ENCODE data around the gene PDK3.

The PDK3 gene

DNA sequence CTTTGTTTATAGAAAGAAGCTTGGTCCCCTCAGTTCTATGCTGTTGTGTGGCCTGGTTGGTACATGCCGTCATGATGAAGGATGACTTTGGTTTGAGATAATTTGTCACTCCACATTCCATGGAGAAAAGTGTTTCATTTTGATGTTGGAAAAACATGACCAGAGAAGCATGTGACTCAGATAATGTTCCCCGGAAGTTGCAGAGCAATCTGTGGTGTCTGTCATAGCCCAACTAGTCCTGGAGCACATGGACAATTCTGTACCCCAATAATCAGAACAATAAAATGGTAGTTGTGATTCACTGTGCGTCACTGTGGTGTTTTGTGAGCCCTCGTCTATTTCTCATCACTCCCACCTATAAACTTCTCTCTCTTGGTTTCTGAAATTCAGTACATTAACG lies 85.1 kb downstream of the PDK3 start:
- no peak for DNase-seq (ENCODE audit: low read depth)
- no peak overlapping the region for H3K4me3 ChIP-seq (ENCODE audit: low read depth, low read length)
- in situ Hi-C loops (cut with HindIII; ENCODE audit: low sequenced_read_pairs) = no loop called here
- TF ChIP-seq, protein P1, sequence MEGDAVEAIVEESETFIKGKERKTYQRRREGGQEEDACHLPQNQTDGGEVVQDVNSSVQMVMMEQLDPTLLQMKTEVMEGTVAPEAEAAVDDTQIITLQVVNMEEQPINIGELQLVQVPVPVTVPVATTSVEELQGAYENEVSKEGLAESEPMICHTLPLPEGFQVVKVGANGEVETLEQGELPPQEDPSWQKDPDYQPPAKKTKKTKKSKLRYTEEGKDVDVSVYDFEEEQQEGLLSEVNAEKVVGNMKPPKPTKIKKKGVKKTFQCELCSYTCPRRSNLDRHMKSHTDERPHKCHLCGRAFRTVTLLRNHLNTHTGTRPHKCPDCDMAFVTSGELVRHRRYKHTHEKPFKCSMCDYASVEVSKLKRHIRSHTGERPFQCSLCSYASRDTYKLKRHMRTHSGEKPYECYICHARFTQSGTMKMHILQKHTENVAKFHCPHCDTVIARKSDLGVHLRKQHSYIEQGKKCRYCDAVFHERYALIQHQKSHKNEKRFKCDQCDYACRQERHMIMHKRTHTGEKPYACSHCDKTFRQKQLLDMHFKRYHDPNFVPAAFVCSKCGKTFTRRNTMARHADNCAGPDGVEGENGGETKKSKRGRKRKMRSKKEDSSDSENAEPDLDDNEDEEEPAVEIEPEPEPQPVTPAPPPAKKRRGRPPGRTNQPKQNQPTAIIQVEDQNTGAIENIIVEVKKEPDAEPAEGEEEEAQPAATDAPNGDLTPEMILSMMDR (IDR thresholded peaks at IDR 0.05; ENCODE audit: low read depth, low read length, missing control alignments) = no peak

GRCh38 chrX:24553011-24553410 lies 87.9 kb downstream of the PDK3 start:
- in situ Hi-C loops (cut with HindIII; ENCODE audit: low sequenced_read_pairs) = no loop called here
- no peak overlapping the region for H3K4me3 ChIP-seq (ENCODE audit: low read depth, low read length)
- TF ChIP-seq, protein P1 (IDR thresholded peaks at IDR 0.05; ENCODE audit: low read depth, low read length, missing control alignments) = no peak
- no peak for DNase-seq (ENCODE audit: low read depth)

DNA sequence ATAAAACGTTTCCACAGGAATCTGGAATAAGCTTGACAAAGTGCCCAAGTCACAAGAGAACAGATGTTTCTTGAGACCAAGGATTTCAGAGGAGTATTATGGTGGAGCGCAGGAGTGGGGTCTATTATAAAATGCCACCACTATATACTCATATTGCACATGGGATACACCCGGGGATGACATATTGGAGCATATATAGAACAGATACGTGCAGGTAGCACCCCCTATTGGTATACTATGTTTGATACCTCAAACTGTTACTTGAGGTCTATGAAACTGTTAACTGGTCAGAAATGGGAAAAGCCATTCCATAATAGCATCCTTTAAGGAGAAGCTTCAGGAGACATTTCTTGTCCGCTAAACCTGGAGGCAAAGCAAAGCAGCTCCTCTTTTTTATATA lies 96.0 kb downstream of the PDK3 start:
- TF ChIP-seq, protein P1 (IDR thresholded peaks at IDR 0.05; ENCODE audit: low read depth, low read length, missing control alignments) = no peak
- H3K4me3 ChIP-seq (ENCODE audit: low read depth, low read length) = no peak overlapping the region
- no peak for DNase-seq (ENCODE audit: low read depth)
- in situ Hi-C loops (cut with HindIII; ENCODE audit: low sequenced_read_pairs) = no loop called here

DNA sequence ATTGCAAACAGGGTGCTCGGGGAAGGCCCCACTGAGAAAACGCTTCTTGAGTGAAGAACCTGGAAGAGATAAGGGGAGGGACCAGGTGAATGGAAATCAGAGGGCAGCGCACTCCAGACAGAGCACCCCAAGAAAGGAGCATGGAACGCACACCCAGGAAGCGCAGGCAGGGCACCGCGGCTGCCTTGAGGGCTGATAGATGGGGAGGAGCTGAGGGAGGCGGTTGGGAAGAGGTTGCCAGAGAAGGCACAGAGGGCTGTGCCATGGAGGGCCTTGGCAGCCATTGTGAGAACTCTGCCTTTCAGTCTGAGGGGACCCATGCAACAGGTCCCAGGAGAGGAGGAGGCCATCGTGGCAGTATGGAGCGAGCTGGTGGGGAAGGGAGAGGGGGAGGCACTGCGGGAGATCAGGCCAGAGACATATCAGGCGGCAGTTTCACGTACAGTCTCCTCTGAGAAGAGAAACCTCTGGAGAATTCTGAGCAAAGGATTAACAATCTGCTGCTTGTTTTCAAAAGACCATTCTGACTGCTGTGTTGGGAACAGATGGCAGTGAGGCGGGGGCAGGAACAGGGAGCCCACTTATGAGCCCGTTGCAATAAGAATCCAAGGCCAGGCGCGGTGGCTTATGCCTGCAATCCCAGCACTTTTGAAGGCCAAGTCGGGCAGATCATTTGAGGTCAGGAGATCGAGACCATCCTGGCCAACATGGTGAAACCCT lies 98.4 kb downstream of the PDK3 start:
- TF ChIP-seq, protein P1 (IDR thresholded peaks at IDR 0.05; ENCODE audit: low read depth, low read length, missing control alignments) = no peak
- in situ Hi-C loops (cut with HindIII; ENCODE audit: low sequenced_read_pairs) = no loop called here
- DNase-seq (ENCODE audit: low read depth) = no peak
- no peak overlapping the region for H3K4me3 ChIP-seq (ENCODE audit: low read depth, low read length)

DNA sequence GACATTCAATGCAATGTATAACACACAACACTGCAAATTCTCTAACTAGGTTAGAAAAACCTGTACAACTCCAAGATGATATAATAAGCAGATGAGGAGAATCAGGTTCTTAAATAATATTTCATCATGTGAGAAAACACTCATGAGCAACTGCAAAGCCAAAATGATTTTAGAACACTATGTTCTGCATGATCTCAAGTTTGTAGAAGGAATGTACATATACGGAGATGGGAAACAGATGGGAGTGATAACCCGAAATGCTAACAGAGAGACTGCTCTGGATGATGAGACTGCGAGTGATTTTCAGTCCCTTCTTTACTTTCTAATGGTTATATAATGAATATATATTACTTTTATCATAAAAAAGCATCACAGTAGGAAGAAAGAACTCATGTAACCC lies 101.2 kb downstream of the PDK3 start:
- in situ Hi-C loops (cut with HindIII; ENCODE audit: low sequenced_read_pairs) = no loop called here
- no peak for DNase-seq (ENCODE audit: low read depth)
- TF ChIP-seq, protein P1 (IDR thresholded peaks at IDR 0.05; ENCODE audit: low read depth, low read length, missing control alignments) = no peak
- H3K4me3 ChIP-seq (ENCODE audit: low read depth, low read length) = no peak overlapping the region

DNA sequence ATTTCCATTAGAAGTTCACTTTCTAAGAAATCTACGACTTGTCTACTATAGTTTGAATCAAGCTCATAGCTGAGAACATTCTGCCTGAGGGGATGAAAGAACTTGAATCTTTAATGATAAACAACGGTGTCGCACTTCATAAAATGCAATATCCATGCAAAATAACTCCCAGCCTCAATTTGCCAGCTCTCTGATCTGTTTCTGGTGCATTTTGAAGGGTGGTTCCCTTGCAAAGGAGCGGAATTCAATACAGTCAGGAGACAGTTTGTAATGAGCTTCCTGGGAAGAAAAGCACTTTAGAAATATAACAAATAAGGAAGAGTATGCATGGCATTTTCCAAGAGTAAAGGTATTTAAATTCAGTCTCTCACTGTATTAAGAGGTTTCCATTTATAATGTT lies 102.1 kb downstream of the PDK3 start:
- no peak overlapping the region for H3K4me3 ChIP-seq (ENCODE audit: low read depth, low read length)
- in situ Hi-C loops (cut with HindIII; ENCODE audit: low sequenced_read_pairs) = no loop called here
- DNase-seq (ENCODE audit: low read depth) = no peak
- TF ChIP-seq, protein P1 (IDR thresholded peaks at IDR 0.05; ENCODE audit: low read depth, low read length, missing control alignments) = no peak

Data from astrocyte of the cerebellum (primary cell).